T47D (cell line): Measurements from ENCODE around the gene ATP5ME.

Source experiments
- DNase-seq, 2 experiments: peaks; one replicate each; pipeline versions ENCODE4 v3.0.0 to v3.0.0-alpha.2; 2011 to 2012; ENCODE audit warnings: low read depth in 1 of 2, low spot score in 1 of 2
- JUND ChIP-seq: IDR thresholded peaks from 2 replicates; pipeline ENCODE4 v1.6.1; 2012; ENCODE audit warnings: low read depth
- in situ Hi-C: cut with HindIII; loops from 2 replicates; pipeline ENCODE4 v1.10.0; 2016; ENCODE audit warnings: low sequenced_read_pairs, low pct_unique_long_range_greater_than_20kb

Gene ATP5ME

DNA sequence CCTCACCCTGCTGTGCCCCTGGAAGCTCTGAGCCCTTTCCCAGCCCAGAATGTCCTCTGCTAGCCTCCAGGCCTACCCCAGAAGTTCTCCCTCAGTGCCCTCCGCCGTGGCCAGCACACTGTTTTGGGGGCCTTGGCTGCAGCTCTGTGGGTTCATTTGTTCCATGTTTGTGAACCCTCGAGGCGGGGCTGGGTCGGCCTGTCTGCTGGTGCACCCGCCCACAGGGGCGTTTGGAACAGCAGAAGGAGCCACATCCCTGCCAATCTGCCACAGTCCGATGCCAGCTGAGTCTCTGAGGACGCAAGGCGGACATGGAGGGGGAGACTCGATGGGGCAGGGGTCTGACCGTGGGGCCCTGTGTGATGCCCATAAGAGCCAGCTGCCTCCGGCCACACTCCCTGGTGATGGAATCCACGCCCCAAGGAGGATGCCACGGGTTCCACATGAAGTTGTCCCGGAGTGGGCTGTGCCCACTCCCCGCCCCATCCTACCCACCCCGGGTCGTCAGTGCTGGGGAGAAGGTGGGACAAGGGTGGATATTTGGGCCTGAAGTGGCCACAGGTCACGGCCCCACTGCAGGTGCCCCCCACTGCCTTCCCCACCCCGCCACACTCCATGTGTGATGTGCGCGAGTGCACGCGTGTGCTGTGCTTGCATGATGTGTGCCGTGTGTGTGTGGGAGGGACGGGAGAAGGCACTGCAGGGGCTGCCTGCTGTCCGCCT is 7.1 kb downstream of the ATP5ME start:
- in situ Hi-C loops = no loop called here
- DNase-seq = no peak
- TF ChIP-seq JUND = no peak

DNA sequence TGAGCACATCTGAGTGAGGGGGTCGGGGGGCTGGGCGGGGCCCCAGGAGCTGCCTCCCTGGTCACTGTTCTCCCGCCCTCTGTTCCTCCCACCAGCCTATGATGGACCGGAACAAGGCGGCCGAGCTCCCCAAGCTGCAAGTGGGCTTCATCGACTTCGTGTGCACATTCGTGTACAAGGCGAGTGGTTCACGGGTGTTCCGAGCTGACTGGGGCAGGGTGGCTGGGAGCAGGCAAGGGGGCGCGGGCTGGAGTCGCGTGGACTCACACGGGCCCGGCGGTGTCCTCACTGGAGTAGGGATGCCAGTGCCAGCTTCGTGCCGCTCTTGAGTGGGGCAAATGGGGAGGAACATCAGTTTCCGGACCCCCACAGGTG is 7.7 kb downstream of the ATP5ME start:
- in situ Hi-C loops = no loop called here

DNA sequence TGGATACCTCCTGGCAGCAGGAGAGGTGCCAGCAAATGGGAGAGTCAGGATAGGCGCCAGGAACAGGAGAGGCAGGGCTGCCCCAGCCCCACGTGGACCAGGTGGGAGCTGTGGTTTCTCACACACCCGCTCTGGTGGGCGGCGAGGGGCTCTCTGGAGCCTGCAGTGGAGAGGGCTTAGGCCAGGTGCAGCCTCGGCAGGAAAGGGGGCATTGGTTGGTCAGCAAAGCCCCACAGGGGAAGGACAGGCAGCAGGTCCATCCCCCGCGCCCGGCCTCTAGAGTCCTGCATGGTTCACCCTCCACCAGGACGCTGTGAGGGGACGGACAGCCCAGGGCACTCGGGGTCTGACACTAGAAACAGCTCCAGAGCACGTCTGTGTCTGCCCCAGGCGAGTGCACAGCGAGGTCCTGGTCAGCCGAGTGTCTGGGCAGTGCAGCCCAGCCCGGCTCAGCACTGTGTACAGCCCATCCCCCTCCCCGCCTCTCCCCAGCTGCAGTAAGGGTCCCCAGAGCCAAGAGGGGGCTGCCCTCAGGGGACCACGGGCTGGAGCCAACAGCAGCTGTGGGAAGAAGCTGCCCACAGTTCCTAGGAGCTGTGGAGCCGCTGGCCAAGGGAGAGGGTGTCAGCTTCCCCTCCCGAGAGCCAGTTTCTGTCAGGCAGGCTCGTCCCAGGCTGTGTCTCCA is 8.2 kb downstream of the ATP5ME start:
- in situ Hi-C loops = no loop called here
- DNase-seq = no peak
- TF ChIP-seq JUND = no peak

More for the DNA sequence above, 7.7 kb downstream of the ATP5ME start:
- no peak for TF ChIP-seq JUND
- DNase-seq = no peak

DNA sequence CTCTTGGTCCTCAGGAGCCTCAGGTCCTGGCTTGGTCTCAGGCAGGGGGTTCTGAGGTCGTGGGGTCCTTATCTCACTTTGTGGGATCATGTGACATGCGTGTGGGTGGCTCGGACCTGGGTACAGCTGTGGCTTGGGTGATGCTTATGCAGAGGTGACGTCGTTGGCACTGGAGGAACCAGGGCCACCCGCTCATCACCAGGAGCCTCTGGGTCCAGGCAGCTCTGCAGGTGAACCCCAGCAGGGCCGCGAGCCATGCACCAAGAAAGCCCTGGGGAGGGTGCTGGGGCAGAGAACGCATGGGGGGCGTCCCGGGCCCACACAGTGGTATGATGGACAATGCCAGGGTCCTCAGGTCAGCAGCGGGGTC is 8.7 kb downstream of the ATP5ME start:
- DNase-seq = no peak
- in situ Hi-C loops = no loop called here
- TF ChIP-seq JUND = no peak

DNA sequence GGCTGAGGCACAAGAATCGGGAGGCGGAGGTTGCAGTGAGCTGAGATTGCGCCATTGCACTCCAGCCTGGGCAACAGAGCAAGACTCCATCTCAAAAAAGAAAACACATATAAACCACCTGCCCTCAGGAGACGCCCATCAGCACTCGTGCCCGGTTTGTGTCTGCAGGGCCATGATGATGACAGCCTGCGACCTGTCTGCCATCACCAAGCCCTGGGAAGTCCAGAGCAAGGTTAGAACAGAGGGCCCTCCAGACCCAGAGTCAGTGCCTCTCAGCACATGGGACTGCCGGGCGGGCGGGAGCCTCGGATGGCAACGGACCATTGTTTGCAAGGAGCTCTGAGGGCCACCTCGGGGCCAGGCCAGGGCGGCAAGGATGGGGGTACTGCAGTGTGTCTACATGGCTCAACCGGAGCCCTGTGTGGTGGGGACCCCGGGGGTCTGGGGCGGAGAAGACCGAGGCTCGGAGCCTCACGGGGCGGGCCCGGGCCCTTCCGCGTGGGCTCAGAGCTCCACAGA is 9.3 kb downstream of the ATP5ME start:
- DNase-seq = no peak
- in situ Hi-C loops = no loop called here
- TF ChIP-seq JUND = no peak

DNA sequence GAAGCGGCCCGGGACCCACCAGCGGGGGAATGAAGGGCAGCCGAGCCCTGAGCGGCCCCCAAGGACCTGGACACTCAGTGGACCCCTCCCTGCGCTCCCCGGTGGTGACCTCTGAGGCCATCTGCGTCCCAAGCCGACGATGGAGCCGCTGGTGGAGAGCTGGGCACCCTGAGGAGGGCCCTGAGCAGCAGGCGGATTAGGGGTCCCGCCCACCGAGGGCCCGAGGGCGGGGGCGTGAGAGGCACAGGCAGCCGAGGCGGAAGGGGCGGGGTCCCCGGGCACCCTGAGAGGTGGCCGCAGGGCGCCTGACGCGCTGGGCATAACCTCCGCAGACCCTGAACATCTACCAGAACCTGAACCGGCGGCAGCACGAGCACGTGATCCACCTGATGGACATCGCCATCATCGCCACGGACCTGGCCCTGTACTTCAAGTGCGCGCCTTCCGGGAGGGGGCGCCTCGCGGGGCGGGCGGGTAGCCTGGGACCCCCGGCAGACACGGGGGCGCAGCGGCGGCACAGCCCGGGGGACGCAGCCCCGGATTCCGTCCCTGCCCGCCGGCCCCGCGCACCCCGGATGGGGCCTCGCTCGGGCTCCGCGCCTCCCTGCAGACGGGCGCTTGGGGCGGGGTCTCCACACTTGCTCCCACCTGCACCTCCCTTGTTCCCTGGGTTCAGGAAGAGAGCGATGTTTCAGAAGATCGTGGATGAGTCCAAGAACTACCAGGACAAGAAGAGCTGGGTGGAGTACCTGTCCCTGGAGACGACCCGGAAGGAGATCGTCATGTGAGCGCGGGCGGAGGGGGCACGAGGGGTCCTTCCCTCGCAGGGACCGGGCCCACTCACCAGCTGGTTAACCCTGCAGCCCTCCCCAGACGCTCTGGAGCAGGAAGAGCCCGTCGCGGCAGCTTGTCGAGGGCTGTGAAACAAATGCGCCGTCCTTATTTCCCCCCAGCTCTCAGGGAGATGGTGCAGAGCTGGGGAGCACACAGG is 10.3 kb downstream of the ATP5ME start:
- TF ChIP-seq JUND = no peak
- DNase-seq = no peak
- in situ Hi-C loops = no loop called here

DNA sequence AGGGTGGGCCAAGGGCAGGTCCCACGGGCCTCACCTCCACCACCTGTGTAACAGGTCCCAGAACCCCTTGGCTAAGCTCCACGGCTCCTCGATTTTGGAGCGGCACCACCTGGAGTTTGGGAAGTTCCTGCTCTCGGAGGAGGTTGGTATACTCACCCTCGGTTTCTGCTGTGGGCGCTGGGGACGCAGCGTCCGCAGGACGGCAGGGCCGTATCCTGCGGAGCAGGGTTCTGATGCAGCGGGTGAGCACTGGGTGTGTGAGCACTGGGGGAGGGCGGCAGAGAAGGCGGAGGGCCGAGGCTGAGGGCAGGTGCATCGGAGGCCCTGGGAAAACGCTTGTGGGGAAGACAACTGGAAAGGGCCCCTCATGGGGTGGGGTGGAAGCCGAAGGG is 11.0 kb downstream of the ATP5ME start:
- TF ChIP-seq JUND = no peak
- in situ Hi-C loops = no loop called here
- DNase-seq = no peak

DNA sequence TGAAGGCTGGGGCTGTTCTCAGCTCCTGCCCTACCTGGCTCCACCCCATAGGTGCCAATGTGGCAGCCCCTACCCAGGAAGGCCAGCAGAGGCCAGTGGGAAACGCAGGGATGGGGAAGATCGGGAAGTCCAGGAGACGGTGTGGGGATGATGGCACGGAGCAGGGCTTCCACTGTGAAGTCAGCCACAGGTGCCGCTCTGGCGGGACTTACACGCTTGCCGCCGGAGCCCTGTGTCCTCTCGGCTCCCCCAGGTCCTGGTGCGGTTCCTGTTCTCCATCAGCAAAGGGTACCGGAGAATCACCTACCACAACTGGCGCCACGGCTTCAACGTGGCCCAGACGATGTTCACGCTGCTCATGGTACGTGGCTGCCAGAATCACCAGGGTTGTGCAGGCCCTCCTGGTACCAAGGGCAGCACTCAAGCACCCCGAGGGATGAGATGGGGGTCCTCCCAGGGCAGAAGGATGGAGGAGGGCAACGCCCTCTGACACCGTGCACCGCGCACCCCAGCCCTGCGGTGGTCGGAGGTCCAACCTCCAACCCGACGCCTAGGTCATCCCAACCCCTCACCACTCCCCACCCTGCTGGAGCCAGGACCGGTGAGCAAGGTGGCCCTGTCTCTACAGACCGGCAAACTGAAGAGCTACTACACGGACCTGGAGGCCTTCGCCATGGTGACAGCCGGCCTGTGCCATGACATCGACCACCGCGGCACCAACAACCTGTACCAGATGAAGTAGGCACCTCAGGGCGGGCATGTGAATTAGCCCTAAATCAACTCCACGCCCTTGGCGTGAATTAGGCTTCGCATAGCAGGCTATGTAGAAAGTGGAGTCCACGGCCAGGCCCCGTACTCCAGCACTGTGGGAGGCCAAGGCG is 12.0 kb downstream of the ATP5ME start:
- in situ Hi-C loops = no loop called here
- DNase-seq = no peak
- TF ChIP-seq JUND = no peak

DNA sequence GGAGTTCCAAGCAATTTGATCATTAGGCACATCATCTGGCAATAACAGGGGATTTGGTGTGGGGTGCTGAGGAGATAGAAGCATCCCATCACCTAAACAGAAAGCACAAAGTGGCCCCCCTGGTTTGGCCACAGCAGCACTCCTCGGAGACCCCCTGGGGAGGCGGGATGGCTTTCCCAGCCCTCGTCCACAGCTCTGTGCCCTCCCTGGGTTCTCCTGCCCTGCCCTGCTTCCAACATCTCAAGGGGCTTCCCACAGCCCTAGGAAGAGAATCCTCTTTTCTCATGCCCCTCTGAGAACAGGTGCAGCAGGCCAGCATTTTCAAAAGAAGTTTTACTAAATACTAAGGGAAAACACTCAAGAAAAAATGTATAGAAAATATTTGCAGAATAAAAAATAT is 12.8 kb downstream of the ATP5ME start:
- DNase-seq = no peak
- no peak for TF ChIP-seq JUND
- in situ Hi-C loops = no loop called here

DNA sequence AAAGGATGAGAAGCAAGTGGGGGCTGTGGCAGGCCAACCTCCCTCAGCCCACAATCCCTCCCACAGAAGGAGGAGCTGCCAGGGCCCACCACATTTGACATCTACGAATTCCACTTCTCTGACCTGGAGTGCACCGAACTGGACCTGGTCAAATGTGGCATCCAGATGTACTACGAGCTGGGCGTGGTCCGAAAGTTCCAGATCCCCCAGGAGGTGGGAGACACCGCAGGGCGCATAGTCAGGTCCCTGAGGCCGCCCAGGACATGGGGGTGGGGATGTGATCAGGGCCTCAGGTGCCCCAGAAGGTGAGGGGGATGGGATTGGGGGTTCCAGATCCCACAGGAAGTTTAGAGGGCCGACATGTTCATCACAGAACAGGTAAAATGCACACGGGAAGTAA is 13.7 kb downstream of the ATP5ME start:
- in situ Hi-C loops = no loop called here
- no peak for TF ChIP-seq JUND

DNA sequence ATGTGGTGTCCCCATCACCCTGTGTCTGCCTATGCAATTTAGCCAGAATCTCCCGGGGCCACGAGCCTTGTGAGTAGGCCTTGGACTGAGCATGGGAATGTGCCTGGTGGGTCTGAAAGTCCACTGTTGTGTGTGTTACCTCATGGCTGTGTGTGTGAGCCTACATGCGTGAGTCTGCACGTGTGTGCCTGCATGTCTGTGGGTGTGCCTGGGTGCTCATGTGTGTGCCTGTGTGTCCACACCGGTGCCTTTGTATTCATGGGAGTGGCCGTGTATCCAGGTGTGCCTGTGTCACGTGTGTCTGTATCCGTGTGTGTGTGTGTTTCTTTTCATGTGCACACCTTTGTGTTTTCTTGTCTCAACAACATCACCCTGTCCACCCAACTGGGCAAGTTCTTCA is 14.2 kb downstream of the ATP5ME start:
- DNase-seq = no peak
- in situ Hi-C loops = no loop called here
- TF ChIP-seq JUND = no peak

More for the DNA sequence above, 13.7 kb downstream of the ATP5ME start:
- DNase-seq = no peak
